OCI-LY3 (cell line): ENCODE measurements around the gene ZC3H18.

Experiments
- CTCF ChIP-seq: fragments of 200-600, 300-600 bp; sonication (generic); IDR thresholded peaks from 2 replicates; pipeline ENCODE4 v1.5.1; 2014; ENCODE audit warnings: antibody characterized with exemption, low read length, low read depth
- EZH2phosphoT487 ChIP-seq: fragments of 200-600 bp; shearing (Covaris generic); IDR thresholded peaks from 2 replicates; pipeline ENCODE4 v1.6.1; 2018; ENCODE audit warnings: antibody characterized with exemption, mixed run types, low read depth

DNA sequence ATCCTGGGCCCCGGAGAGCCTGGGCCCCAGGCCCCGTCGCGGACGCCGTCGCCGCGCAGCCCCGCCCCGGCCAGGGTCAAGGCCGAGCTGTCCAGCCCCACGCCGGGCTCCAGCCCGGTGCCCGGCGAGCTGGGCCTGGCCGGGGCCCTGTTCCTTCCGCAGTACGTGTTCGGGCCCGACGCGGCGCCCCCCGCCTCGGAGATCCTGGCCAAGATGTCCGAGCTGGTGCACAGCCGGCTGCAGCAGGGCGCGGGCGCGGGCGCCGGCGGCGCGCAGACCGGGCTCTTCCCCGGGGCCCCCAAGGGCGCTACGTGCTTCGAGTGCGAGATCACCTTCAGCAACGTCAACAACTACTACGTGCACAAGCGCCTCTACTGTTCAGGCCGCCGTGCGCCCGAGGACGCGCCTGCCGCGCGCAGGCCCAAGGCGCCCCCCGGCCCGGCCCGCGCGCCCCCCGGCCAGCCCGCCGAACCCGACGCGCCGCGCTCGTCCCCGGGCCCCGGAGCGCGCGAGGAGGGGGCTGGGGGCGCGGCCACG lies 36.8 kb upstream of the ZC3H18 start:
- TF ChIP-seq CTCF (no peak), EZH2phosphoT487 (no peak)
